ENCODE data around the gene TSPYL2. TPM values are rescaled to one million over a fixed set of nuclear protein-coding genes. Genes with fewer than 3 reads are reported as not detected.

The TSPYL2 gene
- total RNA-seq, 1 donor from 2014 or later, result 49.7 TPM

DNA sequence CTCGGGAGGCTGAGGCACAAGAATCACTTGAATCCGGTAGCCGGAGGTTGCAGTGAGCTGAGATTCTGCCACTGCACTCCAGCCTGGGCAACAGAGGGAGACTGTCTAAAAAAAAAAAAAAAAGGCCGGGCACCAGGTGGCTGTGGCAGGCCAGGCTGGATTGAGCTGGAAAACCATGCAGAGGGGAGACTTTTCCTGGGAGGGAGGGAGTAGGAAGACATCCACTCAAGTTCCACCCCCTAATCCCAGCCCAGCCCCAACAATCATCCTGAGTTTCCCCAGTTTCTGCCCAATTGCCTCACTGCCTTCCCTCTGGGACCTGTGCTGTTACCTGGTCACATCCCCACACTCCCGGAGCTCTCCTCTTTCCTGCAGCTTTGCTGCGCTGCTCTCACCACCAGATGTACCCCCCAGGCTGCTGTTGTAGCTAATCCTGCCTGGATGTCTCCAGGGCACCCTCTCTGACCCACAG lies 9.0 kb upstream of the TSPYL2 start:
- CTCF ChIA-PET, result interaction anchor here (1.6 to 3.1 kb wide), 2 partner anchors 9 to 16 kb away, joined by 6 to 17 read pairs; partner anchors contain the start of gene TSPYL2
- no peaks in the 10 kb centered on the region for H3K27me3 Mint-ChIP-seq
- H3K4me1 Mint-ChIP-seq, result peaks cover 16% of the 10 kb centered on the region
- no peaks in the 10 kb centered on the region for H3K9me3 Mint-ChIP-seq
- intact Hi-C loops (cut with micrococcal nuclease), result loop anchor here (10.0 kb wide), 1 partner anchor 242 kb away; no protein-coding TSS in a partner anchor
- POLR2A ChIA-PET, result interaction anchor here (0.7 to 1.6 kb wide), 3 partner anchors 9 to 697 kb away, joined by 3 to 16 read pairs (median 3); partner anchors contain the start of gene TSPYL2
- peak overlapping the region; percentile 90 for H3K27ac Mint-ChIP-seq
- TF ChIP-seq, protein P1, sequence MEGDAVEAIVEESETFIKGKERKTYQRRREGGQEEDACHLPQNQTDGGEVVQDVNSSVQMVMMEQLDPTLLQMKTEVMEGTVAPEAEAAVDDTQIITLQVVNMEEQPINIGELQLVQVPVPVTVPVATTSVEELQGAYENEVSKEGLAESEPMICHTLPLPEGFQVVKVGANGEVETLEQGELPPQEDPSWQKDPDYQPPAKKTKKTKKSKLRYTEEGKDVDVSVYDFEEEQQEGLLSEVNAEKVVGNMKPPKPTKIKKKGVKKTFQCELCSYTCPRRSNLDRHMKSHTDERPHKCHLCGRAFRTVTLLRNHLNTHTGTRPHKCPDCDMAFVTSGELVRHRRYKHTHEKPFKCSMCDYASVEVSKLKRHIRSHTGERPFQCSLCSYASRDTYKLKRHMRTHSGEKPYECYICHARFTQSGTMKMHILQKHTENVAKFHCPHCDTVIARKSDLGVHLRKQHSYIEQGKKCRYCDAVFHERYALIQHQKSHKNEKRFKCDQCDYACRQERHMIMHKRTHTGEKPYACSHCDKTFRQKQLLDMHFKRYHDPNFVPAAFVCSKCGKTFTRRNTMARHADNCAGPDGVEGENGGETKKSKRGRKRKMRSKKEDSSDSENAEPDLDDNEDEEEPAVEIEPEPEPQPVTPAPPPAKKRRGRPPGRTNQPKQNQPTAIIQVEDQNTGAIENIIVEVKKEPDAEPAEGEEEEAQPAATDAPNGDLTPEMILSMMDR (IDR thresholded peaks at IDR 0.05), result no peak
- ATAC-seq (ENCODE audit: low read depth) (no peak), DNase-seq (no peak)
- no peaks in the 10 kb centered on the region for H3K36me3 Mint-ChIP-seq (ENCODE audit: low read depth)
- no peak overlapping the region for H3K4me3 Mint-ChIP-seq

- no peak for ATAC-seq (ENCODE audit: low read depth)
- intact Hi-C loops (cut with micrococcal nuclease), result loop anchor here (10.0 kb wide), 1 partner anchor 240 kb away; no protein-coding TSS in a partner anchor
- no peaks in the 10 kb centered on the region for H3K9me3 Mint-ChIP-seq
- peaks cover 16% of the 10 kb centered on the region for H3K4me1 Mint-ChIP-seq
- no peak overlapping the region for H3K4me3 Mint-ChIP-seq
- POLR2A ChIA-PET, result no interaction called here
- H3K36me3 Mint-ChIP-seq (ENCODE audit: low read depth), result no peaks in the 10 kb centered on the region
- no peaks in the 10 kb centered on the region for H3K27me3 Mint-ChIP-seq
- no peak overlapping the region for H3K27ac Mint-ChIP-seq
- no peak for DNase-seq
- TF ChIP-seq, protein P1 (IDR thresholded peaks at IDR 0.05), result no peak
- CTCF ChIA-PET, result no interaction called here
These were observed 7.2 kb upstream of the TSPYL2 start for GRCh38 chrX:53075011-53075410.

GRCh38 chrX:53076671-53077070 lies 5.5 kb upstream of the TSPYL2 start:
- ATAC-seq (ENCODE audit: low read depth), result no peak
- ChIA-PET POLR2A (no interaction called here), CTCF (no interaction called here)
- Mint-ChIP-seq H3K27ac (no peak overlapping the region), H3K36me3 (ENCODE audit: low read depth) (no peaks in the 10 kb centered on the region), H3K27me3 (no peaks in the 10 kb centered on the region), H3K4me1 (peaks cover 17% of the 10 kb centered on the region), H3K9me3 (no peaks in the 10 kb centered on the region), H3K4me3 (no peak overlapping the region)
- TF ChIP-seq, protein P1 (IDR thresholded peaks at IDR 0.05), result no peak
- intact Hi-C loops (cut with micrococcal nuclease), result loop anchor here (10.0 kb wide), 1 partner anchor 238 kb away; no protein-coding TSS in a partner anchor
- DNase-seq, result no peak

- Mint-ChIP-seq H3K9me3 (no peaks in the 10 kb centered on the region), H3K4me1 (peaks cover 9% of the 10 kb centered on the region), H3K27ac (no peak overlapping the region), H3K27me3 (no peaks in the 10 kb centered on the region), H3K4me3 (no peak overlapping the region), H3K36me3 (ENCODE audit: low read depth) (peaks cover 2% of the 10 kb centered on the region)
- intact Hi-C loops (cut with micrococcal nuclease), result loop anchor here (10.0 kb wide), 1 partner anchor 237 kb away; no protein-coding TSS in a partner anchor
- DNase-seq (no peak), ATAC-seq (ENCODE audit: low read depth) (no peak)
- TF ChIP-seq, protein P1 (IDR thresholded peaks at IDR 0.05), result no peak
- CTCF ChIA-PET, result no interaction called here
- POLR2A ChIA-PET, result no interaction called here
These were observed 4.7 kb upstream of the TSPYL2 start for GRCh38 chrX:53077207-53078197.

DNA sequence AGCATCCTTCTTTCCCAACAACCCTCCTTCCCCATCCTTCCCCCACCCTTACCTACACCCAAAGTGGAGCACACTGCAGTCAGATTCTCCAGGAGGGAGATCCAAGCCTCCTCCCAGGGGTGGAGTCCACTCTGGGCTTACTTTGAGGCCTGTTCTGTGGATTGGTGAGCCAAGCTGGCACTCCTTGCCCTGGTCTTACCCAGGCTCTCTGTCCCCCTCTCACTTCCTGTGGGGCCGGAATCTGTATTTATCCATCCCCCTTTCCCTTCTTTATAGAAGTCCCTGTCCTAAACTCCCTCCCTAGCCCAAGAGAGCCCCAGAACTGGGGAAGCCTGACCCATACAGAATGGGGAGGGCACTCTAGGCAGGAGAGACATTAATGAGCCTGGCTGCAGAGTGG lies 3.2 kb upstream of the TSPYL2 start:
- intact Hi-C loops (cut with micrococcal nuclease), result loop anchor here (10.0 kb wide), 1 partner anchor 236 kb away; no protein-coding TSS in a partner anchor
- no peak overlapping the region for H3K27ac Mint-ChIP-seq
- no peak overlapping the region for H3K4me3 Mint-ChIP-seq
- peaks cover 6% of the 10 kb centered on the region for H3K36me3 Mint-ChIP-seq (ENCODE audit: low read depth)
- no peak for DNase-seq
- ATAC-seq (ENCODE audit: low read depth), result no peak
- no peaks in the 10 kb centered on the region for H3K27me3 Mint-ChIP-seq
- ChIA-PET POLR2A (no interaction called here), CTCF (no interaction called here)
- peaks cover 17% of the 10 kb centered on the region for H3K4me1 Mint-ChIP-seq
- no peaks in the 10 kb centered on the region for H3K9me3 Mint-ChIP-seq
- TF ChIP-seq, protein P1 (IDR thresholded peaks at IDR 0.05), result no peak
